ENCODE results near the gene FHL2.
A peak's percentile ranks its signal among the peaks of the same experiment; 100 is the strongest.

The FHL2 gene

DNA sequence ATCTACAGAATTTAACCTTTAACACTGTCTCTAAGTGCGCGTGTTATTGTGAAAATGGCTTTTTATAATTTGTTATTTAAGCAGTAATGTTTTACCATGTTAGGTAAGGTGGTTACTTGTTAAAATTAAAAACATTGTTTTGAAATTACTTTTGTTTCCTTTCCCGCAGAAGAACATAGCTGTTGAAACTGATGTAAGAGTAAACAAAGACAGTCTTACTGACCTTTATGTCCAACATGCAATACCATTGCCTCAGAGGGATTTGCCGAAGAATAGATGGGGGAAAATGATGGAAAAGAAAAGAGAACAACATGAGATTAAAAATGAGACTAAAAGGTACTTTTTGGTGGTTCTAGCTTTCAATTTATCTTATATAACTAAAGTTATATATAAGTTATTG lies 59.4 kb downstream of the FHL2 start:
- ATAC-seq = no peak
- TF ChIP-seq SNAI2 (CRISPR knock-in tag; IDR thresholded peaks at IDR 0.05) (no peak), ZNF8 (CRISPR knock-in tag; IDR thresholded peaks at IDR 0.05) (no peak), ZNF565 (CRISPR knock-in tag; conservative IDR thresholded peaks at IDR 0.05; ENCODE audit: low read depth) (no peak), PPARA (CRISPR knock-in tag; IDR thresholded peaks at IDR 0.05; ENCODE audit: borderline replicate concordance) (no peak), ARNTL (CRISPR knock-in tag; IDR thresholded peaks at IDR 0.05; ENCODE audit: borderline replicate concordance, low read depth) (no peak), ZC3H10 (CRISPR knock-in tag; IDR thresholded peaks at IDR 0.05) (no peak)
- TF ChIP-seq, protein P1, sequence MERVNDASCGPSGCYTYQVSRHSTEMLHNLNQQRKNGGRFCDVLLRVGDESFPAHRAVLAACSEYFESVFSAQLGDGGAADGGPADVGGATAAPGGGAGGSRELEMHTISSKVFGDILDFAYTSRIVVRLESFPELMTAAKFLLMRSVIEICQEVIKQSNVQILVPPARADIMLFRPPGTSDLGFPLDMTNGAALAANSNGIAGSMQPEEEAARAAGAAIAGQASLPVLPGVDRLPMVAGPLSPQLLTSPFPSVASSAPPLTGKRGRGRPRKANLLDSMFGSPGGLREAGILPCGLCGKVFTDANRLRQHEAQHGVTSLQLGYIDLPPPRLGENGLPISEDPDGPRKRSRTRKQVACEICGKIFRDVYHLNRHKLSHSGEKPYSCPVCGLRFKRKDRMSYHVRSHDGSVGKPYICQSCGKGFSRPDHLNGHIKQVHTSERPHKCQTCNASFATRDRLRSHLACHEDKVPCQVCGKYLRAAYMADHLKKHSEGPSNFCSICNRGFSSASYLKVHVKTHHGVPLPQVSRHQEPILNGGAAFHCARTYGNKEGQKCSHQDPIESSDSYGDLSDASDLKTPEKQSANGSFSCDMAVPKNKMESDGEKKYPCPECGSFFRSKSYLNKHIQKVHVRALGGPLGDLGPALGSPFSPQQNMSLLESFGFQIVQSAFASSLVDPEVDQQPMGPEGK (CRISPR knock-in tag; IDR thresholded peaks at IDR 0.05; ENCODE audit: borderline replicate concordance) = no peak
- TF ChIP-seq, protein P2, sequence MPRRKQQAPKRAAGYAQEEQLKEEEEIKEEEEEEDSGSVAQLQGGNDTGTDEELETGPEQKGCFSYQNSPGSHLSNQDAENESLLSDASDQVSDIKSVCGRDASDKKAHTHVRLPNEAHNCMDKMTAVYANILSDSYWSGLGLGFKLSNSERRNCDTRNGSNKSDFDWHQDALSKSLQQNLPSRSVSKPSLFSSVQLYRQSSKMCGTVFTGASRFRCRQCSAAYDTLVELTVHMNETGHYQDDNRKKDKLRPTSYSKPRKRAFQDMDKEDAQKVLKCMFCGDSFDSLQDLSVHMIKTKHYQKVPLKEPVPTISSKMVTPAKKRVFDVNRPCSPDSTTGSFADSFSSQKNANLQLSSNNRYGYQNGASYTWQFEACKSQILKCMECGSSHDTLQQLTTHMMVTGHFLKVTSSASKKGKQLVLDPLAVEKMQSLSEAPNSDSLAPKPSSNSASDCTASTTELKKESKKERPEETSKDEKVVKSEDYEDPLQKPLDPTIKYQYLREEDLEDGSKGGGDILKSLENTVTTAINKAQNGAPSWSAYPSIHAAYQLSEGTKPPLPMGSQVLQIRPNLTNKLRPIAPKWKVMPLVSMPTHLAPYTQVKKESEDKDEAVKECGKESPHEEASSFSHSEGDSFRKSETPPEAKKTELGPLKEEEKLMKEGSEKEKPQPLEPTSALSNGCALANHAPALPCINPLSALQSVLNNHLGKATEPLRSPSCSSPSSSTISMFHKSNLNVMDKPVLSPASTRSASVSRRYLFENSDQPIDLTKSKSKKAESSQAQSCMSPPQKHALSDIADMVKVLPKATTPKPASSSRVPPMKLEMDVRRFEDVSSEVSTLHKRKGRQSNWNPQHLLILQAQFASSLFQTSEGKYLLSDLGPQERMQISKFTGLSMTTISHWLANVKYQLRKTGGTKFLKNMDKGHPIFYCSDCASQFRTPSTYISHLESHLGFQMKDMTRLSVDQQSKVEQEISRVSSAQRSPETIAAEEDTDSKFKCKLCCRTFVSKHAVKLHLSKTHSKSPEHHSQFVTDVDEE (CRISPR knock-in tag; IDR thresholded peaks at IDR 0.05) = no peak
- TF ChIP-seq, protein P3, sequence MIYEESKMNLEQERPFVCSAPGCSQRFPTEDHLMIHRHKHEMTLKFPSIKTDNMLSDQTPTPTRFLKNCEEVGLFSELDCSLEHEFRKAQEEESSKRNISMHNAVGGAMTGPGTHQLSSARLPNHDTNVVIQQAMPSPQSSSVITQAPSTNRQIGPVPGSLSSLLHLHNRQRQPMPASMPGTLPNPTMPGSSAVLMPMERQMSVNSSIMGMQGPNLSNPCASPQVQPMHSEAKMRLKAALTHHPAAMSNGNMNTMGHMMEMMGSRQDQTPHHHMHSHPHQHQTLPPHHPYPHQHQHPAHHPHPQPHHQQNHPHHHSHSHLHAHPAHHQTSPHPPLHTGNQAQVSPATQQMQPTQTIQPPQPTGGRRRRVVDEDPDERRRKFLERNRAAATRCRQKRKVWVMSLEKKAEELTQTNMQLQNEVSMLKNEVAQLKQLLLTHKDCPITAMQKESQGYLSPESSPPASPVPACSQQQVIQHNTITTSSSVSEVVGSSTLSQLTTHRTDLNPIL (CRISPR knock-in tag; IDR thresholded peaks at IDR 0.05; ENCODE audit: low read depth) = no peak
- TF ChIP-seq, protein P4, sequence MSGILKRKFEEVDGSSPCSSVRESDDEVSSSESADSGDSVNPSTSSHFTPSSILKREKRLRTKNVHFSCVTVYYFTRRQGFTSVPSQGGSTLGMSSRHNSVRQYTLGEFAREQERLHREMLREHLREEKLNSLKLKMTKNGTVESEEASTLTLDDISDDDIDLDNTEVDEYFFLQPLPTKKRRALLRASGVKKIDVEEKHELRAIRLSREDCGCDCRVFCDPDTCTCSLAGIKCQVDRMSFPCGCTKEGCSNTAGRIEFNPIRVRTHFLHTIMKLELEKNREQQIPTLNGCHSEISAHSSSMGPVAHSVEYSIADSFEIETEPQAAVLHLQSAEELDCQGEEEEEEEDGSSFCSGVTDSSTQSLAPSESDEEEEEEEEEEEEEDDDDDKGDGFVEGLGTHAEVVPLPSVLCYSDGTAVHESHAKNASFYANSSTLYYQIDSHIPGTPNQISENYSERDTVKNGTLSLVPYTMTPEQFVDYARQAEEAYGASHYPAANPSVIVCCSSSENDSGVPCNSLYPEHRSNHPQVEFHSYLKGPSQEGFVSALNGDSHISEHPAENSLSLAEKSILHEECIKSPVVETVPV (CRISPR knock-in tag; IDR thresholded peaks at IDR 0.05) = no peak

DNA sequence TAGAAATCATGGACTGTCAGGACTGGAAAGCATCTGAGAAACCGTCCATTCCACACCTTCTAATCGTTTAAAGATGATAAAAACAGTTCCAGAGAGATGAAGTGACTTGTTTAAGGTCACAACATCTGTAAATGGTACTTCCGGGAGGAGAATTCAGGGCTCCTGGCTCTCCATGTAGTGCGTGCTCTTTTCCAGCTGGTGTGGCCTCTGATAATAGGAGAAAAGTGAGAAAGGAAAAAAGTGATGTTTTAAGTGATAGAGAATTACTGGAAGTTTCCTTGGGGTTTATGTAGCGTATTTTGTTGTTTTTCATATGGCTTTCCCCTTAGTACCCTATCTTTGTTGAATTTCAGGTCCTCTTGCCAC lies 60.8 kb downstream of the FHL2 start:
- ATAC-seq = peak; percentile 49
- TF ChIP-seq ZC3H10 (CRISPR knock-in tag; IDR thresholded peaks at IDR 0.05) = no peak
- TF ChIP-seq GLIS3 (CRISPR knock-in tag; IDR thresholded peaks at IDR 0.05) = no peak
- no peak for TF ChIP-seq BACH2 (CRISPR knock-in tag; IDR thresholded peaks at IDR 0.05; ENCODE audit: borderline replicate concordance)
- no peak for TF ChIP-seq SNAI2 (CRISPR knock-in tag; IDR thresholded peaks at IDR 0.05)
- no peak for TF ChIP-seq ZNF70 (CRISPR knock-in tag; IDR thresholded peaks at IDR 0.05)
- no peak for TF ChIP-seq ESRRG (CRISPR knock-in tag; IDR thresholded peaks at IDR 0.05)
- TF ChIP-seq ISL1 (CRISPR knock-in tag; IDR thresholded peaks at IDR 0.05) = no peak
- TF ChIP-seq CSDC2 (CRISPR knock-in tag; IDR thresholded peaks at IDR 0.05) = no peak
- TF ChIP-seq, protein P4 (CRISPR knock-in tag; IDR thresholded peaks at IDR 0.05) = no peak
- TF ChIP-seq, protein P2 (CRISPR knock-in tag; IDR thresholded peaks at IDR 0.05) = no peak
- no peak for TF ChIP-seq ZFP3 (CRISPR knock-in tag; IDR thresholded peaks at IDR 0.05)
- TF ChIP-seq, protein P3 (CRISPR knock-in tag; IDR thresholded peaks at IDR 0.05; ENCODE audit: low read depth) = no peak
- TF ChIP-seq ARNTL (CRISPR knock-in tag; IDR thresholded peaks at IDR 0.05; ENCODE audit: borderline replicate concordance, low read depth) = no peak
